MM.1S (cell line): ENCODE measurements around the gene PPP2R5E.

ENCODE experiments used
- DNase-seq: peaks from one replicate; pipeline ENCODE4 v3.0.0-alpha.2; 2015
- H2AFZ ChIP-seq: fragments of 300-600 bp; sonication (generic); 2 replicates; pipeline ENCODE4 v1.6.0; 2016; ENCODE audit warnings: antibody characterized with exemption, low read length
- H3F3A ChIP-seq: fragments of 300-600 bp; sonication (generic); 2 replicates; pipeline ENCODE4 v1.6.1; 2016; ENCODE audit warnings: mild to moderate bottlenecking, antibody characterized with exemption, low read length, moderate library complexity, mixed read lengths; ENCODE audit not compliant: insufficient read depth
- H3K27ac ChIP-seq: fragments of 300-600 bp; sonication (generic); 2 replicates; pipeline ENCODE4 v1.5.1; 2016; ENCODE audit warnings: mild to moderate bottlenecking, low read length
- H3K27me3 ChIP-seq: fragments of 300-600 bp; sonication (generic); replicated peaks from 2 replicates; pipeline ENCODE4 v1.6.0; 2016; ENCODE audit warnings: low read length; ENCODE audit not compliant: insufficient read depth
- H3K36me3 ChIP-seq: fragments of 300-600 bp; sonication (generic); replicated peaks from 2 replicates; pipeline ENCODE4 v1.6.1; 2016; ENCODE audit warnings: mild to moderate bottlenecking, low read length, mixed read lengths; ENCODE audit not compliant: insufficient read depth
- H3K4me1 ChIP-seq: fragments of 300-600 bp; sonication (generic); 2 replicates; pipeline ENCODE4 v1.6.1; 2016; ENCODE audit warnings: low read length, mixed read lengths
- H3K4me2 ChIP-seq: fragments of 300-600 bp; sonication (generic); 2 replicates; pipeline ENCODE4 v1.6.0; 2016; ENCODE audit warnings: low read depth, low read length
- H3K4me3 ChIP-seq: fragments of 300-600 bp; sonication (generic); 2 replicates; pipeline ENCODE4 v1.5.1; 2016; ENCODE audit warnings: low read length, mixed read lengths
- H3K79me2 ChIP-seq: fragments of 300-600 bp; sonication (generic); 2 replicates; pipeline ENCODE4 v1.6.1; 2016; ENCODE audit warnings: mixed run types, low read length, mixed read lengths
- H3K9ac ChIP-seq: fragments of 300-600 bp; sonication (generic); 2 replicates; pipeline ENCODE4 v1.6.1; 2016; ENCODE audit warnings: low read length, mixed read lengths
- H3K9me2 ChIP-seq: fragments of 300-600 bp; sonication (generic); replicated peaks from 2 replicates; pipeline ENCODE4 v1.6.1; 2016; ENCODE audit warnings: mild to moderate bottlenecking, low read length, mixed read lengths; ENCODE audit not compliant: insufficient read depth
- H3K9me3 ChIP-seq: fragments of 300-600 bp; sonication (generic); replicated peaks from 2 replicates; pipeline ENCODE4 v1.6.1; 2016; ENCODE audit warnings: mild to moderate bottlenecking, low read length, mixed read lengths; ENCODE audit not compliant: insufficient read depth
- H4K20me1 ChIP-seq: fragments of 300-600 bp; sonication (generic); 2 replicates; pipeline ENCODE4 v1.6.1; 2016; ENCODE audit warnings: mild to moderate bottlenecking, low read length, moderate library complexity, mixed read lengths; ENCODE audit not compliant: insufficient read depth
- EZH2 ChIP-seq: fragments of 300-600 bp; sonication (generic); optimal IDR thresholded peaks from 2 replicates; pipeline ENCODE3; 2017; ENCODE audit warnings: low read depth, mild to moderate bottlenecking, antibody characterized with exemption, low read length, mixed read lengths
- EZH2phosphoT487 ChIP-seq: fragments of 300-600 bp; sonication (generic); IDR thresholded peaks from 2 replicates; pipeline ENCODE4 v1.6.1; 2018; ENCODE audit warnings: antibody characterized with exemption, low read length
- TF ChIP-seq, protein P1 (sequence below): fragments of 300-600 bp; sonication (generic); IDR thresholded peaks from 2 replicates; pipeline ENCODE4 v1.5.1; 2016; ENCODE audit warnings: antibody characterized with exemption, low read length, mixed read lengths

Gene PPP2R5E

DNA sequence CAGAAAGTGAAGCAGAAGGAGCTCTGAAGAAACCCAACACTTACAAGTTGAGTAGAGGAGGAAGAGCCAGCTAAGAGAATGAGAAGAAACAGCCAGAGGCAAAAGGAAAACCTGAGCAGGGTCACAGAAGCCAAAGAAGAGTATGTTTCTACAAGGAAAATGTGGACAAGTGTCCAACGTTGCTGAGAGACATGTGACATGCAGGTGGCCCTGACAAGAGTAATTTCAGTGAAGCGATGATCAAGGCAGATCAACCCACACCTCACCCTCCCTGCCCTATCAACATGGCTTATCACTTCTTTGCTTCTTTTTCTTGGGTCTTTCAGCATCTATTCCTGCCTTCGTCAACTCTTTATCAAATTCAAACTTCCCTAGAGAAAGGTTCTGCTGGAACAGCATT lies 68.3 kb downstream of the PPP2R5E start:
- DNase-seq: no peak
- Histone ChIP-seq H3K27ac (no peak overlapping the region), H3K36me3 (no peaks in the 10 kb centered on the region), H3K79me2 (peaks cover 64% of the 10 kb centered on the region), H3K4me1 (peaks cover 73% of the 10 kb centered on the region), H3K4me3 (no peak overlapping the region), H3K9me2 (no peaks in the 10 kb centered on the region), H4K20me1 (no peaks in the 10 kb centered on the region), H3K9ac (no peak overlapping the region), H3K27me3 (no peaks in the 10 kb centered on the region), H2AFZ (no peak overlapping the region), H3K4me2 (no peak overlapping the region), H3F3A (peaks cover 48% of the 10 kb centered on the region), H3K9me3 (no peaks in the 10 kb centered on the region)
- TF ChIP-seq EZH2phosphoT487 (no peak), EZH2 (no peak)
- TF ChIP-seq, protein P1, sequence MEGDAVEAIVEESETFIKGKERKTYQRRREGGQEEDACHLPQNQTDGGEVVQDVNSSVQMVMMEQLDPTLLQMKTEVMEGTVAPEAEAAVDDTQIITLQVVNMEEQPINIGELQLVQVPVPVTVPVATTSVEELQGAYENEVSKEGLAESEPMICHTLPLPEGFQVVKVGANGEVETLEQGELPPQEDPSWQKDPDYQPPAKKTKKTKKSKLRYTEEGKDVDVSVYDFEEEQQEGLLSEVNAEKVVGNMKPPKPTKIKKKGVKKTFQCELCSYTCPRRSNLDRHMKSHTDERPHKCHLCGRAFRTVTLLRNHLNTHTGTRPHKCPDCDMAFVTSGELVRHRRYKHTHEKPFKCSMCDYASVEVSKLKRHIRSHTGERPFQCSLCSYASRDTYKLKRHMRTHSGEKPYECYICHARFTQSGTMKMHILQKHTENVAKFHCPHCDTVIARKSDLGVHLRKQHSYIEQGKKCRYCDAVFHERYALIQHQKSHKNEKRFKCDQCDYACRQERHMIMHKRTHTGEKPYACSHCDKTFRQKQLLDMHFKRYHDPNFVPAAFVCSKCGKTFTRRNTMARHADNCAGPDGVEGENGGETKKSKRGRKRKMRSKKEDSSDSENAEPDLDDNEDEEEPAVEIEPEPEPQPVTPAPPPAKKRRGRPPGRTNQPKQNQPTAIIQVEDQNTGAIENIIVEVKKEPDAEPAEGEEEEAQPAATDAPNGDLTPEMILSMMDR: no peak

DNA sequence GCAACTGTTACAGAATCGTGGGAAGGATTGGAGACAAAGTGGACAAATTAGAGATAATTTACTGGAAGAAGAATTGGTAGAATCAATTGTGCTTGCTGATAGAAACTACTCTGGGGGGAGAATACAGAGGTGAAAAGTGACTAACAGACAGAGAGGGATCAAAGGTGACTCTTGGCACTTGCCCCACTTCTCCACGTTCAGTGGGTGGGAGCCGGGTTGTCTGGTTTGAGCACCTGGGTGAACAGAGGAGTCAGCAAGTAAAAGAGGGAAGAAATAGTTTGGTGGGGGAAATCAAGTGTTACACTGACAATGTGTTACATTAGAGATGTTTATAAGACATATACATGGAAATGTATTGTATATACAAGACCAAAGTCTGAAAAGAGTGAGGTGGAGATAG lies 69.1 kb downstream of the PPP2R5E start:
- Histone ChIP-seq H3K4me3 (no peak overlapping the region), H3K9ac (no peak overlapping the region), H4K20me1 (no peaks in the 10 kb centered on the region), H3K27me3 (no peaks in the 10 kb centered on the region), H3K4me1 (peaks cover 69% of the 10 kb centered on the region), H3F3A (peaks cover 43% of the 10 kb centered on the region), H3K4me2 (0 out of 2 replicates have a peak overlapping the region, but pooled peaks have one; percentile 57), H3K27ac (peak overlapping the region; percentile 96; the same call in 1 of the 2 replicates), H3K79me2 (peaks cover 65% of the 10 kb centered on the region), H3K36me3 (no peaks in the 10 kb centered on the region), H2AFZ (no peak overlapping the region), H3K9me3 (no peaks in the 10 kb centered on the region), H3K9me2 (no peaks in the 10 kb centered on the region)
- TF ChIP-seq EZH2 (no peak), EZH2phosphoT487 (no peak)
- TF ChIP-seq, protein P1: no peak
- DNase-seq: no peak

DNA sequence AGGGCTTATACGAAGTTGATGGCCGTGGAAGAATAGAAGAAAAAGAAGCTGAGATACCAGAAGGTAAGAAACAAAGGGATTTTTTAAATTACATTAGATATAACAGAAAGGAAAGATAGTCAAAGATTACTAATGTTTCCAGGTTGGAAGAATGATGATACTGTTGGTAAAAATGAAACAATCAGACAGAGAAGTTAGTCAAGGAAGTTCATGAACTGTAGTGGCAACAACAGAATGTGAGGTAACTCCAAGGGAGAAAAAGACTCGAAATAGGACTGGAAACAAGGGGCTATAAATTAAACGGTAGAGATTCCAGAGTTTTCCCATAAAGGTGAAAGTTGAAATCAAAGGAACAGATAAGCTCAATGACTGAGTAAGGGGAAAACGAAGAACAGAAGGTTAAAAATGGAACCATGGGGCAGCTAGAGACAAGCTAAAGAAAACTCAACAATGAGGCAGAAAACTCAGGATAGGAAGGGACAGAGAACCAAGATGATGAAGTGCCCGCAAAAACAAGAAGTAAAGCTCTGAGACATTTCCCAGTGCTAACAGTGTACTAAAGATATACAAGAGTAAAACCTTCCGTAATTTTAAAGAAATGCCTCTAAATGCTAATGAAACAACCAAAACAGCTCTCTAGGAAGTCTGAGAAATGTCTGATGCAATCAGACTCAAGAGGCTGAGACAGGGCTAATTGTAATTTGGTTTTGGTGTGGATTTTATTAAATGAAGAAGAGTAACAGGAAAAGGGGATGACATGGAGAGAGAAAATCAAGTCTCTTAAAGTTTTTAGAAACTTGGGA lies 70.0 kb downstream of the PPP2R5E start:
- no peak overlapping the region; the same call in 1 of the 2 replicates for H3K4me3 ChIP-seq
- peak overlapping the region; percentile 57 for H3K4me2 ChIP-seq
- H3K9me2 ChIP-seq: no peaks in the 10 kb centered on the region
- H3K36me3 ChIP-seq: no peaks in the 10 kb centered on the region
- H2AFZ ChIP-seq: no peak overlapping the region
- no peak for TF ChIP-seq EZH2
- no peak for TF ChIP-seq EZH2phosphoT487
- TF ChIP-seq, protein P1: no peak
- H3K4me1 ChIP-seq: peaks cover 69% of the 10 kb centered on the region
- peaks cover 34% of the 10 kb centered on the region for H3F3A ChIP-seq
- peak overlapping the region; percentile 96; the same call in 1 of the 2 replicates for H3K27ac ChIP-seq
- H3K79me2 ChIP-seq: peaks cover 71% of the 10 kb centered on the region
- peak overlapping the region; percentile 9; the same call in 1 of the 2 replicates for H3K9ac ChIP-seq
- no peaks in the 10 kb centered on the region for H3K27me3 ChIP-seq
- no peaks in the 10 kb centered on the region for H4K20me1 ChIP-seq
- no peaks in the 10 kb centered on the region for H3K9me3 ChIP-seq
- DNase-seq: no peak
